Measurements from ENCODE around the gene CDCA3.

GRCh38 chr12:6883683-6884082 lies 32.6 kb upstream of the CDCA3 start:
- TF ChIP-seq CTCF (conservative IDR thresholded peaks at IDR 0.05; ENCODE audit: low read depth, low read length) (no peak), POLR2A (IDR thresholded peaks at IDR 0.05; ENCODE audit: low read depth, low read length) (no peak), RFX5 (IDR thresholded peaks at IDR 0.05; ENCODE audit: low read depth, low read length) (no peak), FOS (IDR thresholded peaks at IDR 0.05; ENCODE audit: low read depth, low read length) (no peak), MAZ (IDR thresholded peaks at IDR 0.05; ENCODE audit: borderline replicate concordance, low read depth, low read length) (no peak), RAD21 (IDR thresholded peaks at IDR 0.05; ENCODE audit: low read length) (no peak), NFE2L2 (IDR thresholded peaks at IDR 0.05; ENCODE audit: low read depth, low read length) (no peak), SMC3 (IDR thresholded peaks at IDR 0.05; ENCODE audit: low read depth, low read length) (no peak), BHLHE40 (IDR thresholded peaks at IDR 0.05; ENCODE audit: low read depth, low read length) (no peak), CHD1 (IDR thresholded peaks at IDR 0.05; ENCODE audit: low read depth, low read length) (no peak), CEBPB (IDR thresholded peaks at IDR 0.05; ENCODE audit: low read depth, low read length) (no peak), MXI1 (IDR thresholded peaks at IDR 0.05; ENCODE audit: borderline replicate concordance, low read depth, low read length) (no peak)
